K562 (cell line): ENCODE results near the gene DBNDD1. TPM values are rescaled to one million over a fixed set of nuclear protein-coding genes. Genes with fewer than 3 reads are reported as not detected.

Experiments used
- FOXP4 ChIP-seq: sonication (generic); formaldehyde crosslinking; IDR thresholded peaks from 2 replicates; pipeline ENCODE4 v1.8.0; 2022; ENCODE audit warnings: mild to moderate bottlenecking, missing genetic modification reagents, borderline replicate concordance
- MTA1 ChIP-seq: fragments of 450-650 bp; IDR thresholded peaks from 2 replicates; pipeline ENCODE4 v1.6.1; 2017; ENCODE audit warnings: borderline replicate concordance
- NELFE ChIP-seq: IDR thresholded peaks from 2 replicates; pipeline ENCODE4 v1.6.1; 2011; ENCODE audit warnings: mild to moderate bottlenecking; ENCODE audit not compliant: insufficient read depth, insufficient read length
- ZNF740 ChIP-seq, 3 experiments: fragments of 200-800 bp in 1 of 3; sonication (Bioruptor generic) in 1 of 3; sonication (generic) in 1 of 3; formaldehyde crosslinking in 1 of 3; IDR thresholded peaks; 2 replicates each; pipeline versions ENCODE4 v1.6.1 to v1.8.0; 2016 to 2022; ENCODE audit warnings: mild to moderate bottlenecking in 2 of 3, missing compliant biosample characterization in 2 of 3, missing genetic modification characterization in 2 of 3, missing genetic modification reagents in 1 of 3
- polyA plus RNA-seq, 8 experiments: library from polyadenylated mRNA; depleted of rRNA in 4 of 8; stranded (reverse) in 5 of 8; unstranded in 3 of 8; fragments of >200 nt; fragmentation: Nextera tagmentation in 2 of 8; fragmentation: Illumina TruSeq in 1 of 8; extraction: Ambion mirVana in 2 of 8; extraction: Trizol in 1 of 8; gene quantifications; 2 replicates each; pipeline versions ENCODE4 v1.2.1 to v1.2.3, GENCODE V29; 2011 to 2014; ENCODE audit warnings: inconsistent platforms in 1 of 8, missing spikeins in 1 of 8
- total RNA-seq, 7 experiments: library from RNA; depleted of rRNA in 6 of 7; stranded (reverse); fragments of >200 nt in 6 of 7; fragmentation: Illumina TruSeq in 2 of 7; extraction: Trizol in 2 of 7; gene quantifications; 2 replicates each; pipeline versions ENCODE4 v1.2.1 to v1.2.3, GENCODE V29; 2011 to 2021; ENCODE audit warnings: low replicate concordance in 1 of 7

The DBNDD1 gene
- total and polyA plus RNA-seq, 9 of the 15 experiments (the other 6 are each of a cell fraction or from before 2014, with no cell fraction given) = 0.55 to 13.0 (median 5.8) TPM

- no peak for TF ChIP-seq FOXP4 (CRISPR knock-in tag)
- TF ChIP-seq ZNF740 (CRISPR knock-in tag; IDR thresholded peaks at IDR 0.05) = no peak
- TF ChIP-seq ZNF740 (tag; IDR thresholded peaks at IDR 0.05) = no peak
- TF ChIP-seq MTA1 = no peak
- TF ChIP-seq NELFE = no peak
Measured at GRCh38 chr16:90032674-90033331, 13.5 kb upstream of the DBNDD1 start (continued).
